Endothelial cell of umbilical vein (primary cell): ENCODE data around the gene MRNIP. TPM values are rescaled to one million over a fixed set of nuclear protein-coding genes. Genes with fewer than 3 reads are reported as not detected.

Source experiments
- BruUV-seq: library from RNA; stranded (reverse); fragments of 400-500 nt; replicated peaks from 2 replicates; lab custom pipeline; 2021; lab: Mats Ljungman, UMichigan
- CTCF ChIA-PET: fragments of 300-600, 350-600 bp; sonication (Branson Sonifier 250); formaldehyde crosslinking; loops from one replicate; lab custom pipeline; 2021; ENCODE audit warnings: antibody characterized with exemption, inconsistent platforms; lab: Charles Lee
- POLR2A ChIA-PET: fragments of 300-600, 350-600 bp; sonication (Branson Sonifier 250); formaldehyde crosslinking; loops from one replicate; lab custom pipeline; 2021; ENCODE audit warnings: antibody characterized with exemption, inconsistent platforms; lab: Charles Lee
- DNase-seq: peaks from one replicate; pipeline ENCODE4 v3.0.0-alpha.2; 2011; ENCODE audit warnings: low read depth, low spot score
- FAIRE-seq: peaks from 2 replicates; lab custom pipeline; 2011; peaks lifted over from hg19 to GRCh38; lab: Jason Lieb, UNC
- H2AFZ ChIP-seq: 2 replicates; pipeline ENCODE4 v1.6.0; 2012; ENCODE audit warnings: low read depth, low read length, control low read depth, inconsistent platforms
- H3K27ac ChIP-seq: 2 replicates; pipeline ENCODE4 v1.5.1; 2011; ENCODE audit warnings: low read depth, mild to moderate bottlenecking, control low read depth, low read length, moderate library complexity; ENCODE audit not compliant: insufficient read depth
- H3K27me3 ChIP-seq, 2 experiments: 2 replicates each; pipeline versions ENCODE4 v1.6.0 to v1.6.1; 2011; ENCODE audit warnings: low read length in 2 of 2, mixed read lengths in 1 of 2; ENCODE audit not compliant: control insufficient read depth in 2 of 2, insufficient read depth in 2 of 2
- H3K36me3 ChIP-seq, 2 experiments: 2 replicates in 1 of 2; 3 replicates in 1 of 2; pipeline ENCODE4 v1.5.1; 2011; ENCODE audit warnings: low read length in 2 of 2, mild to moderate bottlenecking in 1 of 2, moderate library complexity in 1 of 2; ENCODE audit not compliant: control insufficient read depth in 2 of 2, insufficient read depth in 2 of 2; ENCODE audit errors: extremely low read depth in 1 of 2
- H3K4me1 ChIP-seq: 3 replicates; pipeline ENCODE4 v1.5.1; 2011; ENCODE audit warnings: mild to moderate bottlenecking, low read length; ENCODE audit not compliant: control insufficient read depth, insufficient read depth; ENCODE audit errors: extremely low read depth
- H3K4me2 ChIP-seq: 2 replicates; pipeline ENCODE4 v1.6.1; 2011; ENCODE audit warnings: low read length, control low read depth, mixed read lengths; ENCODE audit not compliant: insufficient read depth
- H3K4me3 ChIP-seq, 3 experiments: fragments of 200-600 bp in 1 of 3; sonication (generic), shearing (Covaris generic) in 1 of 3; replicated peaks in 1 of 3; 2 replicates each; pipeline ENCODE4 v1.5.1; 2011 to 2016; ENCODE audit warnings: control low read depth in 3 of 3, low read length in 3 of 3, mild to moderate bottlenecking in 2 of 3, inconsistent platforms in 1 of 3, low read depth in 1 of 3, moderate library complexity in 1 of 3; ENCODE audit not compliant: insufficient read depth in 1 of 3
- H3K79me2 ChIP-seq: 2 replicates; pipeline ENCODE4 v1.6.0; 2012; ENCODE audit warnings: low read length, inconsistent platforms; ENCODE audit not compliant: control insufficient read depth, insufficient read depth
- H3K9ac ChIP-seq: replicated peaks from 2 replicates; pipeline ENCODE3; 2011; ENCODE audit warnings: low read length, control low read depth; ENCODE audit not compliant: insufficient read depth; ENCODE audit errors: extremely low read depth
- H3K9me1 ChIP-seq: replicated peaks from 3 replicates; pipeline ENCODE4 v1.6.0; 2011; ENCODE audit warnings: mild to moderate bottlenecking, low read length; ENCODE audit not compliant: control insufficient read depth, insufficient read depth; ENCODE audit errors: extremely low read depth
- H3K9me3 ChIP-seq: replicated peaks from 2 replicates; pipeline ENCODE4 v1.5.1; 2012; ENCODE audit warnings: low read length, inconsistent platforms; ENCODE audit not compliant: control insufficient read depth, insufficient read depth
- H4K20me1 ChIP-seq: replicated peaks from 2 replicates; pipeline ENCODE3; 2011; ENCODE audit warnings: mild to moderate bottlenecking, low read length; ENCODE audit not compliant: control insufficient read depth, insufficient read depth; ENCODE audit errors: extremely low read depth
- EZH2 ChIP-seq: IDR thresholded peaks from 2 replicates; pipeline ENCODE4 v1.6.1; 2012; ENCODE audit warnings: borderline replicate concordance, low read depth, mild to moderate bottlenecking, moderate library complexity, low read length, inconsistent platforms; ENCODE audit not compliant: severe bottlenecking
- FOS ChIP-seq: IDR thresholded peaks from 2 replicates; pipeline ENCODE4 v1.6.1; 2011; ENCODE audit warnings: mild to moderate bottlenecking, low read length, moderate library complexity, borderline replicate concordance; ENCODE audit not compliant: insufficient read depth
- GATA2 ChIP-seq: IDR thresholded peaks from 2 replicates; pipeline ENCODE4 v1.7.0; 2011; ENCODE audit warnings: low read depth, mild to moderate bottlenecking, moderate library complexity, mixed read lengths, low read length; ENCODE audit not compliant: insufficient read length, insufficient read depth
- JUN ChIP-seq: IDR thresholded peaks from 2 replicates; pipeline ENCODE4 v1.6.1; 2011; ENCODE audit warnings: borderline replicate concordance, low read depth; ENCODE audit not compliant: insufficient read length, insufficient read depth
- MYC ChIP-seq: IDR thresholded peaks from one replicate; pipeline ENCODE4 v1.6.1; 2011; ENCODE audit warnings: mild to moderate bottlenecking, low read depth, low read length
- POLR2A ChIP-seq: IDR thresholded peaks from 2 replicates; pipeline ENCODE4 v1.6.1; 2012; ENCODE audit warnings: low read depth, mild to moderate bottlenecking, control low read depth, low read length
- POLR2AphosphoS5 ChIP-seq: IDR thresholded peaks from 2 replicates; pipeline ENCODE4 v1.6.1; 2012; ENCODE audit warnings: low read depth, mild to moderate bottlenecking, control low read depth, low read length, moderate library complexity; ENCODE audit not compliant: insufficient read depth
- dilution Hi-C: fragments of 300-500 bp; cut with MboI; formaldehyde crosslinking; loops from one replicate; pipeline ENCODE4 v1.15.0; 2019; ENCODE audit warnings: low sequenced_read_pairs; ENCODE audit not compliant: extremely low pct_ligation_motif_present
- intact Hi-C: fragments of 100-400 bp; cut with micrococcal nuclease; formaldehyde crosslinking; loops from one replicate; pipeline ENCODE4 v1.10.0; 2022
- polyA plus RNA-seq, 4 experiments: library from polyadenylated mRNA; depleted of rRNA in 3 of 4; stranded (reverse) in 3 of 4; unstranded in 1 of 4; fragments of >200 nt; gene quantifications; 2 replicates each; pipeline versions ENCODE4 v1.2.1 to v1.2.3, GENCODE V29; 2011 to 2012; ENCODE audit warnings: missing spikeins in 1 of 4
- total RNA-seq: library from RNA; stranded (reverse); gene quantifications from 2 replicates; pipeline ENCODE4 v1.2.3, GENCODE V29; 2021
- TF ChIP-seq, protein P1 (sequence below), 2 donors: IDR thresholded peaks; 1 replicate in 1 of 2; 2 replicates in 1 of 2; pipeline ENCODE4 v1.5.1; 2011; ENCODE audit warnings: low read length in 2 of 2, mild to moderate bottlenecking in 2 of 2, moderate library complexity in 2 of 2, control low read depth in 1 of 2, inconsistent platforms in 1 of 2, low read depth in 1 of 2; ENCODE audit not compliant: insufficient read depth in 1 of 2; ENCODE audit errors: extremely low read depth in 1 of 2
- TF ChIP-seq, protein P2 (sequence below): IDR thresholded peaks from 2 replicates; pipeline ENCODE4 v1.6.1; 2011; ENCODE audit not compliant: insufficient read depth, insufficient read length

Gene MRNIP
- total and polyA plus RNA-seq, 2 donors (not counting 3 experiments of a cell fraction or from before 2014, with no cell fraction given) = 17.1 to 19.1 TPM

DNA sequence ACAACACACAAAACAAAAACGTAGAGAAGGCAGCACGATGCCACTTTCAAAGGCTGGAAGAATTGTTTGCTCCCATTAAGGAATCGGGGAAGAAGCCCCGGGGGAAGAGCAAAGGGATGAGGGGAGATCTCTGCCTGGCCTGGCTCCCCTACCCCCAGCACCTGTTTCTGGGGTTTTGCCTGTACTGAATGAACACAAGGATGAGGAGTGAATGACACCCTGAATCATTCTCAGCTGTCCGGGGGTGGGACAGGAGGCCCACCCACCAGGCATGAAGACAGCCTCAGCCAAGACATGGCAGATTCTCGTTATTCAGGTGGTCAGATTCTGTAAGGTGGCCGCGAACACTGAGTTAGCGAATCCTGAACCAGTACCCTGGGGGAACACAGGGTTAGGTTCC, 41.6 kb upstream of the MRNIP start:
- DNase-seq = no peak
- Histone ChIP-seq H3K27ac (no peak overlapping the region), H3K79me2 (peaks cover 13% of the 10 kb centered on the region), H3K9me1 (no peaks in the 10 kb centered on the region), H3K4me3 (no peak overlapping the region), H3K27me3 (no peaks in the 10 kb centered on the region), H4K20me1 (no peaks in the 10 kb centered on the region), H2AFZ (no peak overlapping the region), H3K9ac (no peak overlapping the region), H3K4me1 (peaks cover 9% of the 10 kb centered on the region), H3K36me3 (peaks cover 10 to 38% of the 10 kb centered on the region in 2 experiments), H3K9me3 (no peaks in the 10 kb centered on the region), H3K4me2 (no peak overlapping the region)
- TF ChIP-seq JUN (no peak), POLR2AphosphoS5 (no peak), FOS (no peak), POLR2A (no peak), MYC (no peak), GATA2 (no peak), EZH2 (no peak)
- TF ChIP-seq, protein P1, sequence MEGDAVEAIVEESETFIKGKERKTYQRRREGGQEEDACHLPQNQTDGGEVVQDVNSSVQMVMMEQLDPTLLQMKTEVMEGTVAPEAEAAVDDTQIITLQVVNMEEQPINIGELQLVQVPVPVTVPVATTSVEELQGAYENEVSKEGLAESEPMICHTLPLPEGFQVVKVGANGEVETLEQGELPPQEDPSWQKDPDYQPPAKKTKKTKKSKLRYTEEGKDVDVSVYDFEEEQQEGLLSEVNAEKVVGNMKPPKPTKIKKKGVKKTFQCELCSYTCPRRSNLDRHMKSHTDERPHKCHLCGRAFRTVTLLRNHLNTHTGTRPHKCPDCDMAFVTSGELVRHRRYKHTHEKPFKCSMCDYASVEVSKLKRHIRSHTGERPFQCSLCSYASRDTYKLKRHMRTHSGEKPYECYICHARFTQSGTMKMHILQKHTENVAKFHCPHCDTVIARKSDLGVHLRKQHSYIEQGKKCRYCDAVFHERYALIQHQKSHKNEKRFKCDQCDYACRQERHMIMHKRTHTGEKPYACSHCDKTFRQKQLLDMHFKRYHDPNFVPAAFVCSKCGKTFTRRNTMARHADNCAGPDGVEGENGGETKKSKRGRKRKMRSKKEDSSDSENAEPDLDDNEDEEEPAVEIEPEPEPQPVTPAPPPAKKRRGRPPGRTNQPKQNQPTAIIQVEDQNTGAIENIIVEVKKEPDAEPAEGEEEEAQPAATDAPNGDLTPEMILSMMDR (IDR thresholded peaks at IDR 0.05; ENCODE audit: extremely low read depth in 1 of 2, insufficient read depth in 1 of 2, low read depth in 1 of 2, low read length in 2 of 2) = no peak
- TF ChIP-seq, protein P2, sequence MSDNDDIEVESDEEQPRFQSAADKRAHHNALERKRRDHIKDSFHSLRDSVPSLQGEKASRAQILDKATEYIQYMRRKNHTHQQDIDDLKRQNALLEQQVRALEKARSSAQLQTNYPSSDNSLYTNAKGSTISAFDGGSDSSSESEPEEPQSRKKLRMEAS = no peak
- intact Hi-C loops = no loop called here
- ChIA-PET POLR2A (no interaction called here), CTCF (interaction anchor here (1.1 kb wide), 1 partner anchor 11 kb away, joined by 3 read pairs; no protein-coding TSS in a partner anchor)
- FAIRE-seq = no peak
- dilution Hi-C loops = no loop called here
- no TSS peak for BruUV-seq
